GM19351 (cell line): ENCODE results near the gene POU2AF2.
"Not testable (repeated sequence)": the region's sequence is repeated elsewhere in the genome, so short reads cannot be mapped to it uniquely, and the experiment has no call there.

ENCODE experiments used
- ATAC-seq: cut with Tn5 transposase; IDR thresholded peaks from one replicate; pipeline ENCODE4 v1.9.1; 2021; ENCODE audit warnings: mild to moderate bottlenecking, moderate library complexity; ENCODE audit not compliant: unreplicated experiment

POU2AF2 gene

GRCh38 chr11:111245425-111245824 lies at the start of gene POU2AF2:
POU2AF2 (plus strand) TSS chr11:111245725; CDS start chr11:111245854, 129 bp downstream.
- ATAC-seq: no peak

GRCh38 chr11:111200010-111200534 lies 45.5 kb upstream of the POU2AF2 start:
- no peak for ATAC-seq

GRCh38 chr11:111204211-111204610 lies 41.3 kb upstream of the POU2AF2 start:
- no peak for ATAC-seq

GRCh38 chr11:111205632-111206385 lies 39.7 kb upstream of the POU2AF2 start:
- no peak for ATAC-seq

GRCh38 chr11:111206472-111206871 lies 39.1 kb upstream of the POU2AF2 start:
- no peak for ATAC-seq

GRCh38 chr11:111207213-111207612 lies 38.3 kb upstream of the POU2AF2 start:
- ATAC-seq: no peak

GRCh38 chr11:111209543-111210355 lies 35.8 kb upstream of the POU2AF2 start:
- ATAC-seq: no peak

GRCh38 chr11:111213256-111213655 lies 32.3 kb upstream of the POU2AF2 start:
- ATAC-seq: no peak

GRCh38 chr11:111220721-111221120 lies 24.8 kb upstream of the POU2AF2 start:
- no peak for ATAC-seq

- ATAC-seq: no peak
Measured at GRCh38 chr11:111221208-111221607, 24.3 kb upstream of the POU2AF2 start.

- not testable (repeated sequence) for ATAC-seq
Measured at GRCh38 chr11:111221936-111222335, 23.6 kb upstream of the POU2AF2 start.

GRCh38 chr11:111222821-111223455 lies 22.6 kb upstream of the POU2AF2 start:
- ATAC-seq: not testable (repeated sequence)

GRCh38 chr11:111225881-111226280 lies 19.6 kb upstream of the POU2AF2 start:
- ATAC-seq: no peak

- no peak for ATAC-seq
Measured at GRCh38 chr11:111229604-111230003, 15.9 kb upstream of the POU2AF2 start.

- ATAC-seq: peak; percentile 39
Measured at GRCh38 chr11:111230122-111230465, 15.4 kb upstream of the POU2AF2 start.

- ATAC-seq: no peak
Measured at GRCh38 chr11:111231836-111232235, 13.7 kb upstream of the POU2AF2 start.

- ATAC-seq: no peak
Measured at GRCh38 chr11:111236383-111236782, 9.1 kb upstream of the POU2AF2 start.

- ATAC-seq: no peak
Measured at GRCh38 chr11:111237926-111238325, 7.6 kb upstream of the POU2AF2 start.

- ATAC-seq: no peak
Measured at GRCh38 chr11:111246956-111247355, 1.4 kb downstream of the POU2AF2 start.

- no peak for ATAC-seq
Measured at GRCh38 chr11:111250936-111251335, 5.4 kb downstream of the POU2AF2 start.

GRCh38 chr11:111253131-111253530 lies 7.6 kb downstream of the POU2AF2 start:
- no peak for ATAC-seq
